Ureter (tissue), 1 donor: Measurements from ENCODE around the gene KCNMA1. TPM values are rescaled to one million over a fixed set of nuclear protein-coding genes. Genes with fewer than 3 reads are reported as not detected.
A peak's percentile ranks its signal among the peaks of the same experiment; 100 is the strongest.
"Not testable (repeated sequence)": the region's sequence is repeated elsewhere in the genome, so short reads cannot be mapped to it uniquely, and the experiment has no call there.

Experiments used
- DNase-seq: peaks from one replicate; pipeline ENCODE4 v3.0.0-alpha.2; 2020; ENCODE audit warnings: low spot score
- total RNA-seq: library from RNA; stranded (reverse); gene quantifications from one replicate; pipeline ENCODE4 v1.2.4, GENCODE V29; 2023
- donor health status: DM: yes; HTN: yes; CAD: no.

Gene KCNMA1
- total RNA-seq, 1 donor from 2014 or later = 87.9 TPM

DNA sequence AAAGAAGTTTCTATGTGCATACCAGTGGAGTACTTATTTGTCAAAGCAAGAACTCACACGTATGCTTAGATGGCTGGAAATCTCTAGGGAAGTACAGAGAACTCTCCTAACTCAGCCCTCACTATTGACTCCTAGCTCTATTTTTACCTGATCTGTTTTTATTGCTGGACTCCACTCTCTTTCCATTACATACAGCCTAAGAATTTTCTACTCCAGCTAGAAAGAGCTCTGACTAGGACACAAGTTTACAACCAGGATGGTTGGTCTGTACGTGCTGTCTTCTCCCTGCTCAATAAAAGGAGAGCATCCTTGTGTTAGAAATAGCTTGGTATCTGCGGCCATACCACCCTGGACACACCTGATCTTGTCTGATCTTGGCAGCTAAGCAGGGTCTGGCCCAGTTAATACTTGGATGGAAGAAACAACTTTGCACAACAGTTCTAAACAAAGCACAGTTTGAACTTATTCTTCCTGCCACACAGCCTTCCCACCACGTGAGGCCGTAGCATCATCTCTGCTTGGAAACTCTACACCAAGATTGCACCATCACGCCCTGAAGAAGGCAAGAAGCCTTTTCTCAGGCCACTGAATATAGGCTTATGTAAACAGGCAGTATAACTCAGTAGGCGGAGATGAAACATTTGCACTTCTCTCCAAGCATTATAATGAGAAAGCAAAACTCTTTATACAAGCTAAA lies 50.7 kb downstream of the KCNMA1 start:
- DNase-seq = peak; percentile 54

DNA sequence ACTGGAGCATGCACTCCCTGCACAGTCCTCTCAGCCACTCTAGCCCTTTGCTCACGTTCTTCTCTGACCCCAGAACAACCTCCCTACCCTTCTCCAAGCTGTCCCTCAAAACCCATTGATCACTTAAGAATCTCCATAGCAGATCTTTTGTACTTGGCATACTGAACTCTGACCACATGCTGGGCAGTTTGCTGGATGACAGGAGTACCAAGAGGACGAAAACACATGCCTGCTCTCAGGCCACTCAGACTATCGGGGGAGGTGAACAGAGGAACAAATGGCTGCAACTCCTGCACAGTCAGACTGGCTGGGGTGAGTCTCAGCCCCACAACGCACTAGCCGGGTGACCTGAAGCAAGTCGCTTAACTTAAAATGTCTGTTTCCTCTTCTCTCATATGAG lies 52.7 kb downstream of the KCNMA1 start:
- no peak for DNase-seq

DNA sequence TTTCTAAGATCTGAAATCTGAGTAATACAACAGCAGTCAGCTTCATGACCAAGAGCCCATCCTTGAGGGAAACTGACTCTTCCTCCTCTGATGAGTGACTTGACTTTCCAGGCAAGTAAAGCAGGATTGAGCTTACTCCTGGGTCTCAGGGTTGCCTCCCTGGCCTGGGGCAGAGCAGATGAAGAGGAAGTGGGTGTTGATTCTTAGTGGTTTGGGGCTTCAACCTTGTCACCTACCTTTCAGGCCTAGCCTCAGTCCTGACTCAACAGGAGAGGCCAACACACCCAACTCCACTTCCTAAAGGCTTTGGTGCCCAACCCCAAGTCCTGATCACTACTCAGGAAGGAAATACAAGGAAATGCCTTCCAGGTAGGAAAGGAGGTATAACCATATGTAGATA lies 54.1 kb downstream of the KCNMA1 start:
- DNase-seq = no peak

DNA sequence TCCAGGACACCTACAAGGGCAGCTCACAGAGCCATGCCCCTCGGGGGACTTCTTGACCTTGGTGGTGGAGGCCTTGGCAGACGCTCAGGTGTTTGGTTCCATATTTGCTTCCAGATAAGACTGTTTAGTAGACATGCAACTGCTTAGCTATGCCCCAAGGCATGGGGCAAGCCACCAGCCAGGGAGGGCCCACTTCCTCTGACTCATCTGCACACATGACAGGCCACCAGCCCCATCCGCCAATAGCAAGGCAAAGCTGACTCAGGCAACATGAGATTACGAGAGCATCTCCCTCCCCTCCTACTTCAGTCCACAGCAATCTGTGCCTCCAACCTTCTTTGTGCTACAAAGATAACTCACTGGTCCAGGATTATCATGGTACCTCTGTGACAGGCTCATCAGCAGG lies 54.9 kb downstream of the KCNMA1 start:
- DNase-seq = no peak

DNA sequence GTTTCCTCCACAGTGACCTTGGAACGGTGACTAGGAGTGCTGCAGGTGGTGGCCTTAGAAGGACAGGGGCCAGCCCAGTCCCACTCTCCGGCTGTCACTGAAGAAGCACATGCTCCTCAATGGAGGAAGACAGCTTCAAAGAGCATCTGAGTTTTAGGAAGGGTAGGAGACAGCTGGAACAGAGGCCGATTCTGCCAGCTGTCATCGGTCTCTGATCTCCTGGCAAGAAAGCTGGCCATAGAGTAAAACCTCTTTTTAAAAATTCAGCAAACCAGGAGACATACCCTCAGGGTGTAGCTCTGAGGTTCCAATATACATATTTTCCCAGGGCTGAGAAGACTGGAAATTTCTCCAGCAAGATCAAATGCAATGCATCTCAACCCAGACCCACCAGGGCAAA lies 55.9 kb downstream of the KCNMA1 start:
- DNase-seq = no peak

DNA sequence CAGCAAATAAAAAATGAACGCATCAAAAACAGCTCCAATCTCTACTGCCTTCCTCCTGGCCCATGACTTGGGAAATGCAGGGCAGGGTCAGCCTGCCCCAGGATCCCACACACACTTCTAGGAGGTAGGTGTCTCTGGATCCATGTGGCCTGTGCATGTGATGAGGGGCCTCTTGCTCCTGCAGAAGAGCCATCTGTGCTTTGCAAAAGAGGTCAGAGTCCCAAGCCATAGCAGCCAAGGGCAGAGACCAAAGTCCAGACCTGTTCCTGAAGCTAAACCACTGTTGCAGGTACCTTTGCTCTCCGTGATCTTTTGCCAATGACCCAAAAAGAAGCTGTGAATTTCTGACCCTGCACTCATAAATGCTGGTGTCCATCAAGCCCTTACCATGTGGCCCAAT lies 57.1 kb downstream of the KCNMA1 start:
- DNase-seq = no peak

DNA sequence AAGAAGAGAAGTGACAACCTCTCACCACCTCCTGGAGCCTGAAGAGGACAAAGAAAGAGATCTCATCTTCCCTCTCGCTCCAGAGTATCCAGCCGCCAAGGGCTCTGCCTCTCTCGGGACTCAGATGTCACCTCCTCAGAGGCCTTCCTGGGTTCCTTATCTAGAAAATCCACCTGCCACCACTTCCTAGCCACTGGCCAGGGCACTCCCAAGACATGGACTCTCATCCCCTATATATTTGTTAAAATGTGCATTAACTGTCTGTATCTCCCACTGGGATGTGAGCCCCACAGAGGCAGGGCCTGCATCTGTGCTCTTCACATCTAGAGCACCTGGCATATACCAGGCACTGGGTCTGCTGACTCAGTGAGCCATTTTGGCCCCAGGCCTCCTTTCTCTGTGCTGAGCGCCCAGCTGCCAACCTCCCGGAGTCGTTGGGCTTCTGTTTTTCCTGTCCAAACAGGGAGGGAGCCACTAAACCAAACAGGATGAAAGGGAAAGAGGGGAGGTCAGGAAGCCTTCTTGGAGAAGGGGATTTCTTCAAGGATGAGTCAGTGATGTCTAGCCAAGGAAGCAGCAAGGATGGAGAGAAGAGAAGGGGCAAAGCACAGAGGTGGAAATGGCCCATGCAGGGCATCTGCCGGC lies 58.9 kb downstream of the KCNMA1 start:
- DNase-seq = no peak

DNA sequence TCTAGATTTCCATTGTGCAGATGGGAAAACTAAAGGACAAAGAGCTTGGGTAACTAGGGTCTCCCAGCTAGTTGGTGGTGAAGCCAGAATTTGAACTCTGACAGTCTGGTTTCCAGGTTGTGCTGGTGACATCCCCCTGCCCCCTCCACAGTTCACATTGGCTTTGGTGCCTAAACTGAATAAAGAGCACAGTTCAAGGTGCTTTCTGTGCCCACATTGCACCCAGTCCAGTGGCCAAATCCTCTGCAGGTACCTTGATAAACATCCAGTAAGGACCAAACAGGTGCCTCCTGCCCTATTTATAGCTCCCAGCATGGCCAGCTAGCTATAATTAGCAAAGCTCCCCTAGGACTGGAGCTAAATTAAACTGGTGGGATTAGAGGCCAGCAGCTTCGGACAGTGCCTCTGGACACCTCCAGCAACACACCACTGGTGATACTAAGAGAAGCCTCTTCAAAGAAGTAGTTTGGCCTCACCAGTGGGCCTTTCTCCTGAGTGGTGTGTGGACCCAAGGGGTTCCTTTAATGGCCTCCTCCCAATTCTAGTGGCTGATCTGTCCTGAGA lies 59.9 kb downstream of the KCNMA1 start:
- DNase-seq = no peak

DNA sequence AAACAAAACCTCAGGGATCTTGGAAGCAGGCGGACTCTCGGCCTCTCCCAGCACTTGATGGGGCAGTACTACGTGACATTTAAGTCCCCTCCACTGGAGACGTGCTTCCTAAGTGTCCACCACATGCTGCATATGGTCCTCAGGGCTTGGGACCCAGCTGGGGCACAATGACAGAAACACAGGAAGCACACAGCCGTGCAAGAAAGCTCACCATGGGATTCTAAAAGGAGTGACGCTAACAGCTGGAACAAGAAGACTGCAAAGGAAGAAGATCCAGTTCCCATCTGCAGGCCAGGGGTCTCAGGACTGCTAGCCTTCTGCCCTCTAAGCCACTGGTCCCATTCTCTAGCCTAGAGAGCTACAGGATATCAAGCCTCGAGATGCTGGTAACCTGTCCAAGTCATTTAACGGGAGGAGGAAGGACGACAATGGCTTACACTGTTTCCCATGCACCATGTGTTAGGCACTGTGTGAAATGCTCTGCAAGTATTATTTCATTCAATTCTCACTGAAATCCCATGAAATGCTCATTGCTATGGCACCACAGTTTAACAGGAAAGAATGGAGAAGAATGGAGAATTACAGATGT lies 61.1 kb downstream of the KCNMA1 start:
- no peak for DNase-seq

DNA sequence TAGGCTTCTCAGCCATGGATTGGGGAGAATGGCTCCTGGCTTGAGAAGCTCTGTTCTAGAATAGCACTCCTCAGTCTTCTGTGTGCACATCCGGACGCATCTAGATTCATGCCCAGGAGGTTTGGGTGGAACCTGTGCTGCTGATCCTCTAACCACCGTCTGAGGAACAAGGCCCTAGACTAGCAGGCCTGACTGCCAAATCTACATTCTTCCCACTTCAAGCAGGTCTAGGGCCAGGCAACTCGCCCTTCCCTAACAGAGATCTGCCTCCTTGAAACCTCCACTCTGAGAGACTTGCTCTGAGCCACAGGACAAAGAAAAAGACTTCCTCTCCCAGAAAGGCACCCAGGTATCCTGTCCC lies 61.6 kb downstream of the KCNMA1 start:
- no peak for DNase-seq

DNA sequence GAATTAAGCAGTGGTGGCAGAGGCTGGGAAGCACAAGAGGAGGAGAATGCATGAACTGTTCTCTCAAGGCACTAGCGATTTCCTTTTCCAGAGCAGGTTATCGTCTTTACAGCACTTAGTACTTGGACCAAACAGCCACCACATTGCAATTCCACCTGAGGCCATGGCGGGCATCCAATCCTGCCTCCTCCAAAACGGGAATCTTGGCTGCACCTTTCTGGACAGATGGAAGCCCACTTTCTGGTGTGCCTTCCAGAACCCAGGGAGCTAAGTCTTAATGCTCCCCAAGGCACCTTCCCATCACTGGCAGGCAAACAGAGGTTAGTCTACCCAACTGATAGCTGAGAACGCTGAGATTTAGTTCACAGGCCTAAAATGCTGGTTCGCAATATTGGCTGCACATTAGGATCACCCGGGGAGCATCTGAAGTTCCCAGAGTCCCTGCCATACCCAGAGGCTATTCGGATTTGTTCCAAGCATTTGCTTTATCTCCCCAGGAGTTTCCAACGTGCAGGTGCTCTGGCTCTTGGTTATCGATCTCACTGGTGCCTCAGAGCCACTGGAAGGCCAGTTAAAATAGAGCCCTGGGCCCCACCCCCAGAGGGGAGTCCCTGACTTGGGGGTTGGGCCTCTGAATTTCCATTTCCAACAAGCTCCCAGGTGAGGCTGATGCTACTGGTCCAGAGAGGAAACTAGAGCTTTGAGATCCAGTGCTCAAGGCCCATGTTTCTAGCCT lies 62.2 kb downstream of the KCNMA1 start:
- no peak for DNase-seq

DNA sequence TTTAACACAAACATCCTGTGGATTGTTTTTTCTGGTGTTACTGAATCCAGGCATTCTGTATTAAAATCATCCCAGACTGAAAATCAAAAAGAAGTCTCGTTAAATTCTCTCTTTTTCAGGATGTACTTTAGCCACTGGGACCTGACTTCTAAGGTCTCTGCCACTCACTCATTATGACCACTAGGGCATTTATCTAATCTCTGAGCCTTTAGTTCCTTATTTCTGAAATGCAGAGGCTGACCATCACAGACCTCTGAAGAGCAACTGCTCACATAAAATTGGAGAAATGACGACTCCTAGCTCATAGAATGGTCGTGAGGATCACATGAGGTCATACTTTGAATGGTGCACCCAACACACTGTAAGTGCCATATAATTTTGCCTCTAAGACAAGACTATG lies 63.2 kb downstream of the KCNMA1 start:
- DNase-seq = no peak

DNA sequence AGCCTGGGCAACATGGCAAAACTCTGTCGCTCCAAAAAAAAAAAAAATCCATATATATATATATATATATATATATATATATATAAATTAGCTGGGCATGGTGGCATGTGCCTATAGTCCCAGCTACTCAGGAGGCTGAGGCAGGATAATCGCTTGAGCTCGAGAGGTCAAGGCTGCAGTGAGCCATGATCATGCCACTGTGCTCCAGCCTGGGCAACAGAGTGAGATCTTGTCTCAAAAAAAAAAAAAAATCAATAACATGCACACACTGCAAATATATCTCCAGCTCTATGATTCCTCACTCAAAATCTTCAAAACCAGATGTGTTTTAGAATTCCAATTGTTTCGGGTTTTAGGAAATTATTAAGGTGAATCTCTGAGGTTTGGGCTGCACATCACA lies 65.1 kb downstream of the KCNMA1 start:
- not testable (repeated sequence) for DNase-seq

DNA sequence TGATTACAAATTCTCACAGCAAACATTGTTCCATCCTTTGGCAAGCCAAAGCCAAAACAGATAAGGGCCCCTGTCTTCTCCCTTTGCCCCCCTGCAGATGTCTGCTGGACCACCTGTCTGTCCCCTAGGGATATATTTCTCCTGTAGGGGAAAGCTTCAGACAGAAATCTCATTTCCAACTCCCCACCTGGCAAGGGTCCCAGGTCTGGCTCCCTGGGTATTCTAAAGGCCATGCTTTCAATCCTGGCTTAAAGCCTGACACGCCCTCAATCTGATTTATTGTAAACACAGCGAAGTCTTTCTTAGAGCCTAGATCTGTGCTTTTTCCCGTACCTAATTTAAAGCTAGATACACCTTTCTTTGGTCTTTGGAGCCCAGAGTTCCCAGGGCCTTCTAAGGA lies 66.1 kb downstream of the KCNMA1 start:
- no peak for DNase-seq

DNA sequence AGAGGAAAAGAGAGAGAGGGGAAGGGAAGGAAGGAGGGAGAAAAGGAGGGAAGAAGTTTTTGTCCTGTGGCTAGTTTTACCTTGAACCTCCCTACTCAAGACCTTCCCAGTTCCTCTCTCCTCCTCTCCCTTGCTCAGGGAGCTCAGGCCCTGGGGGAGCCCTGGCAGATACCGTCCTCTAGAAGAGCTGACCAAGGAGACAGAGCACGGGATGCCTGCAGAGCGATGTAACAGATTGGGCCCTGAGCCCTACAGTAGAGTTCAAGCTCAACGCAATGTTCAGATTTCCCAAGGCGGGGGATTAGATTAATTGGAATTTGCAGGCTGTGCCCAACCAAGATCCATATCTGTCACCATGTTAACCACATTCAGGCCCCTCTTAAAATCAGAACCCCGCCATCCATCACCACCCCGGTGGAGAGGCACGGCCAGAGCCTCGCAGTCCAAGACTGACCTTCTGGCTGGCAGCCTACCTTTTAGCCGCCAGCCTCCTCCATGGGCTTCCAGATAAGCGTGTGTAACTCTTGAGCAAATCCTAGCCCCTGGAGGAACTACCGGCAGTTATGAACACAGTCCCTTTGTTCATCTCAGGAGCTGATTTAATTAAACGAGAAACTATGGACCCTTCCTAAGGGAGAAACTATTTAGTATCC lies 70.6 kb downstream of the KCNMA1 start:
- DNase-seq = no peak

DNA sequence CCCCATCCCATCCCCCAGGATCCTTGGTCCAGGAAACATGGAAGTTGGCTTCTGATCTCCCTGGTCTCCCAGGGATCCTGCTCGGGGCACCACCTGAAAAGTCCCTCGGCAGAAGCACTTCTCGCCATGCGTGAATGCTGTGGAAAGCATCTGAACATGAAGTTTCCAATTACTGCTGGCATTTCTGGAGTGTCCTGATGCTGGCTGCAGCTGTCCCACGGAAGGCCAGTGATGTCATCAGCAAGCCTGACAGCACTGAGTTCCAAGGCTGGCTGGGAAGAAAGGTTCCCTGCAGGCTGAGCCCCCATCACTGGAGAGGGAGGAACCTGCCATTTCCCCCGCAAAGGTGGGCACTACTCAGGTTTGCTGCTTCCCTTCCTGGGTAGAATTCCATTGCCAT lies 71.4 kb downstream of the KCNMA1 start:
- no peak for DNase-seq

DNA sequence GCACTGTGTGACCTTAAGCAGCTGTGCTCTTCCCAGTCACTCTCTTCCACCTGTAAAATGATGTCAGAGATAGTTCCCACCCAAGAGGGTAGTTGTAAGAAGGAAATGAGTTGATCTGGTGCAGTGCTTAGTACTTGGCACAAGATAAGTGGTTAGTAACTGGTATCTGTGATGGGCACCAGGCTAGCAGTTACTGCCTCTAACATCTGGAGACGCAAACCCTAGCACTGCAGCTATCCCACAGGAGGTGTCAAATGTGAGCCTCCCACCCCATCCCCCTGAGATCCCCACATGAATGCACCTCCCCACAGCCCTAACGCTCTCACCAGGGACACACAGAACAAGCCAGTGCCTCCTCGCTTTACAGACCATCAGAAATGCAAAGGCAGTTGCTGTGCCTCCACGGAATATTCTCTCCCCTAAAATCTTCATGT lies 72.0 kb downstream of the KCNMA1 start:
- no peak for DNase-seq

DNA sequence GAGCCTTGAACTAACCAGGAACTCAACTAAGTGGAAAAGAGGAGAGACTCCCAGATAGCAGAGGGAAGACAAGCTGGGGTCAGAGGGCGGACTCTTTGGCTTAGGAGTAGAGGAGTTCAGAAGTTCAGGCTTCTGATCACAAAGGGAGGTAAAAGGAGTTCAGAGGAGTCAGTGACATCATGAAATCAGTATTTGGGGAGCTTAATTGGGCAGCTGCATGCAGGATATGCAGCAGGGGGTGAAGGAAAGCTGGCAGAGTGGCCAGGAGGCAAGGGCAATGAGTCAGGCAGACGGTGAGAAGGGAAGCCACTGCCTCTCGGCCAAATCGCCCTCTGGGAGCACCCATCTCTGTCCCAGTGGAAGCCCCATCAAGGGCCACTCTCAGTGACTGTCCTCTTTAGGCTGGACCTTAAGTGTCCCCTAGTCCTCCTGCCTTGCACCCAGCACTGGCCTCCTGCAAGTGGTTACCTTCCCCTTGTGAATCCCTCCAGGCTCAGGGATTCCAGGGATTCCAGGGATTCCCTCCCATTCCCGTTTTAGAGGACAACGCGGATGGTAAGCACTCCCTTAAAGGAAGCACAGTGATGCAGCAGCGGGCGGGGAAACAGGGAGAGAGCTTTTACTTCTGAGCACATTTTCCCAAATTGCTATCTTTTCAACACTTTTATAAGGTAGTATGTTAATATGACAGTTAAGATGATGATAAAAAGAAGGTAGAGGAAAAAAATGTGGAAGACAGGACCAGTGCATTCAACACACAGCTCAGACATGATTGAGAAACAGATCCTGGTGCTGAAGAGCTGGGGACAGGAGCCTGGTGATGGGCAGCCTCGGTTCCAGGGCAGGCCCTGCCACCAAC lies 72.6 kb downstream of the KCNMA1 start:
- no peak for DNase-seq

DNA sequence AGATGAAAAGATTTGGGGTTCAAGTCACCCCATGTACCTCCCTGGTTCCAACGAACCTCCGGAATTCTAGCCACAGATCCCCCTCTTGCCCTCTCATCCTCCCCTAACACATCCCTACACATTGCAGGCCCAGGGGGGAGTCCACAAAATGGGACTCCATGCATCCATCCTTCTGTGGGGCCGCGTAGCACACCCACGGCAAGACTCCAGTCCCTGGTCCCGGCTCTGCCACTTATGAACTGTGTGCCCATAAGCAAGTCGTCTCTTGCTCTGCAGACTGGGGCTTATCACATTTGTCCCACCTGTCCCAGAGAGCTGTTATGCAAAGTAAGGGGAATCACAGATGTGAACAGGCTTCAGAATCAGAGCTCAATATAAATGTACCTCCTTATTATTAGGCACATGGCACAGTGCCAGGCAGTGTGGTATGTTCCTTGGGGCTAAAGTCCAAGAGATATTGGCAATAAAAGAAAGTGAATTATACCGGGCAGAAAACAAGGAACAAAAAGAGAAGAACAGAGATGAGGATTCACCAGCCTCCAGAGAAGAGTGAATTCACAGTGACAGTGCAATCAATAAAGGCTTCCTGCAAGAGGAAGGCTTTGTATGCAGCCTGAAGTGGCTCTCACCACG lies 73.9 kb downstream of the KCNMA1 start:
- DNase-seq = no peak

DNA sequence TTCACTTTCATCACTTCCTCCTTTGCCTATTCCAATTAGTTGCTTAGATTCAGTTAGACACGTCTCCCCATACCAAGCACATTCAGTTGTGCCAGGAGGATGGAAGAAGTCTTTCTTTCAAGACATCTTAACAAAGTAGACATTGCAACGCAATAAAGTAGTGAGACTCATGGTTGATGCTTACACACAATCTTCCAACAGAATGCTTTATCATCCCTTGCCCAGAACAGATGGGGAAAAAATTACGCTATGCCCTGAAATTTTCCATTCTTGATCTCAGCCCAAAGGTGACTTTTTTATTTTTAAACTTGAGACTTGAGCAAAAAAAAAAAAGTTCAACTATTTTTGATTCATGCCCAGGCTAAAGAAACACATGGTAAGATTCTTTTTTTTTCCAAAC lies 74.9 kb downstream of the KCNMA1 start:
- no peak for DNase-seq
